OCI-LY3 (cell line): ENCODE results near the gene NCAPG2.

Experiments used
- H2AFZ ChIP-seq: fragments of 200-600, 300-600 bp; shearing (Covaris generic); 2 replicates; pipeline ENCODE4 v1.6.0; 2014; ENCODE audit warnings: antibody characterized with exemption, low read depth, low read length
- H3K27ac ChIP-seq: fragments of 200-600, 300-600 bp; sonication (generic); 2 replicates; pipeline ENCODE4 v1.5.1; 2014; ENCODE audit warnings: mild to moderate bottlenecking, low read length, moderate library complexity, mixed read lengths
- H3K27me3 ChIP-seq: fragments of 200-600, 300-600 bp; sonication (generic); 2 replicates; pipeline ENCODE4 v1.6.1; 2014; ENCODE audit warnings: low read depth, low read length, mixed read lengths
- H3K36me3 ChIP-seq: fragments of 200-600, 300-600 bp; sonication (generic); replicated peaks from 2 replicates; pipeline ENCODE3; 2014; ENCODE audit warnings: low read depth, low read length, mixed read lengths
- H3K4me1 ChIP-seq: fragments of 300-600, 200-600 bp; sonication (generic); 2 replicates; pipeline ENCODE4 v1.6.1; 2014; ENCODE audit warnings: low read length, mixed read lengths
- H3K4me2 ChIP-seq: fragments of 200-600, 300-600 bp; sonication (generic); 2 replicates; pipeline ENCODE4 v1.6.1; 2014; ENCODE audit warnings: low read length, mixed read lengths
- H3K4me3 ChIP-seq: fragments of 300-600, 200-600 bp; sonication (generic); 2 replicates; pipeline ENCODE4 v1.5.1; 2014; ENCODE audit warnings: antibody characterized with exemption, mild to moderate bottlenecking, low read length, moderate library complexity
- H3K79me2 ChIP-seq: fragments of 300-600, 200-600 bp; shearing (Covaris generic); 2 replicates; pipeline ENCODE4 v1.6.1; 2014; ENCODE audit warnings: mild to moderate bottlenecking, low read length, mixed read lengths
- H3K9ac ChIP-seq: fragments of 300-600, 200-600 bp; shearing (Covaris generic); 2 replicates; pipeline ENCODE4 v1.6.0; 2014; ENCODE audit warnings: mild to moderate bottlenecking, low read length, moderate library complexity
- H3K9me3 ChIP-seq: fragments of 200-600, 300-600 bp; shearing (Covaris generic); 2 replicates; pipeline ENCODE4 v1.6.1; 2014; ENCODE audit warnings: low read length, mixed read lengths; ENCODE audit not compliant: insufficient read depth
- H4K20me1 ChIP-seq: fragments of 200-600, 300-600 bp; sonication (generic); 2 replicates; pipeline ENCODE4 v1.6.1; 2016; ENCODE audit warnings: low read length, mixed read lengths; ENCODE audit not compliant: insufficient read depth
- EZH2phosphoT487 ChIP-seq: fragments of 200-600 bp; shearing (Covaris generic); IDR thresholded peaks from 2 replicates; pipeline ENCODE4 v1.6.1; 2018; ENCODE audit warnings: antibody characterized with exemption, mixed run types, low read depth
- TF ChIP-seq, protein P1 (sequence below): fragments of 200-600, 300-600 bp; sonication (generic); IDR thresholded peaks from 2 replicates; pipeline ENCODE4 v1.5.1; 2014; ENCODE audit warnings: antibody characterized with exemption, low read length, low read depth

The NCAPG2 gene

DNA sequence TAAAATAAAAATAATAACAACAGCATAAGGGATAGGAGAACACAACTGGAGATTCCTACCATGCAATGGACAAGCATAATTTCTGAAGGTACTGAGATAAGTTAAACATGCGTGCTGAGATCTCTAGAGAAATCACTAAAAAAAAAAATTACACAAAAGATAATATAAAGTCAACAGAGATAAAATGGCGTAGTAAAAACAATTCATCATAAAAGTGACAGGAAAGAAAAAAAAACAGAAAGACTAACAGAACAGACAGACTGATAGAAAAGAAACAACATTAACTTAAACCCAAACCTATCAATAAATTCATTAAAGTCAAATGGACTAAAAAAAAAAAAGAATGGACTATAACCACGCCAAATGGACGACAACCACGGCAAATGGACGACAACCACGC is 56.4 kb downstream of the NCAPG2 start:
- H3K36me3 ChIP-seq = peaks cover 72% of the 10 kb centered on the region
- no peaks in the 10 kb centered on the region for H3K4me1 ChIP-seq
- no peak overlapping the region for H3K9ac ChIP-seq
- H3K9me3 ChIP-seq = no peaks in the 10 kb centered on the region
- no peaks in the 10 kb centered on the region for H3K27me3 ChIP-seq
- TF ChIP-seq, protein P1, sequence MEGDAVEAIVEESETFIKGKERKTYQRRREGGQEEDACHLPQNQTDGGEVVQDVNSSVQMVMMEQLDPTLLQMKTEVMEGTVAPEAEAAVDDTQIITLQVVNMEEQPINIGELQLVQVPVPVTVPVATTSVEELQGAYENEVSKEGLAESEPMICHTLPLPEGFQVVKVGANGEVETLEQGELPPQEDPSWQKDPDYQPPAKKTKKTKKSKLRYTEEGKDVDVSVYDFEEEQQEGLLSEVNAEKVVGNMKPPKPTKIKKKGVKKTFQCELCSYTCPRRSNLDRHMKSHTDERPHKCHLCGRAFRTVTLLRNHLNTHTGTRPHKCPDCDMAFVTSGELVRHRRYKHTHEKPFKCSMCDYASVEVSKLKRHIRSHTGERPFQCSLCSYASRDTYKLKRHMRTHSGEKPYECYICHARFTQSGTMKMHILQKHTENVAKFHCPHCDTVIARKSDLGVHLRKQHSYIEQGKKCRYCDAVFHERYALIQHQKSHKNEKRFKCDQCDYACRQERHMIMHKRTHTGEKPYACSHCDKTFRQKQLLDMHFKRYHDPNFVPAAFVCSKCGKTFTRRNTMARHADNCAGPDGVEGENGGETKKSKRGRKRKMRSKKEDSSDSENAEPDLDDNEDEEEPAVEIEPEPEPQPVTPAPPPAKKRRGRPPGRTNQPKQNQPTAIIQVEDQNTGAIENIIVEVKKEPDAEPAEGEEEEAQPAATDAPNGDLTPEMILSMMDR = no peak
- TF ChIP-seq EZH2phosphoT487 = no peak
- H3K4me2 ChIP-seq = no peak overlapping the region
- H2AFZ ChIP-seq = no peak overlapping the region
- no peak overlapping the region for H3K27ac ChIP-seq
- H3K79me2 ChIP-seq = peaks cover 6% of the 10 kb centered on the region
- no peak overlapping the region for H3K4me3 ChIP-seq
- H4K20me1 ChIP-seq = no peaks in the 10 kb centered on the region

DNA sequence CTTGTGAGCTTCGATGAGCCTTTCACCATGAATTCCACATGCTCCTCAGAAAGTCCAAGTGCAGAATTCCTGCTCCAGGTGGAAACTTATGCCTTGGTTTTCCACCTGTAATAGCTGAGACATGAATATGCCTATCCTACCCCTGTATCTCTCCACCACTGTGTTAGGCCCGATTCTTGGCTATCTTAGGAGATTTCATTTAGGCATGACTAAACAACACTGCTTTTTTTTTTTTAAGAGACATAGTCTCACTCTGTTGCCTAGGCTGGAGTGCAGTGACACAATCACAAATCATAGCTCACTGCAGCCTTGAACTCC is 57.2 kb downstream of the NCAPG2 start:
- peaks cover 69% of the 10 kb centered on the region for H3K36me3 ChIP-seq
- no peak overlapping the region for H3K9ac ChIP-seq
- no peak overlapping the region for H3K27ac ChIP-seq
- TF ChIP-seq EZH2phosphoT487 = no peak
- TF ChIP-seq, protein P1 = no peak
- no peaks in the 10 kb centered on the region for H3K4me1 ChIP-seq
- no peak overlapping the region for H2AFZ ChIP-seq
- no peaks in the 10 kb centered on the region for H3K9me3 ChIP-seq
- peaks cover 6% of the 10 kb centered on the region for H3K79me2 ChIP-seq
- no peaks in the 10 kb centered on the region for H3K27me3 ChIP-seq
- no peak overlapping the region for H3K4me2 ChIP-seq
- no peaks in the 10 kb centered on the region for H4K20me1 ChIP-seq
- H3K4me3 ChIP-seq = no peak overlapping the region

DNA sequence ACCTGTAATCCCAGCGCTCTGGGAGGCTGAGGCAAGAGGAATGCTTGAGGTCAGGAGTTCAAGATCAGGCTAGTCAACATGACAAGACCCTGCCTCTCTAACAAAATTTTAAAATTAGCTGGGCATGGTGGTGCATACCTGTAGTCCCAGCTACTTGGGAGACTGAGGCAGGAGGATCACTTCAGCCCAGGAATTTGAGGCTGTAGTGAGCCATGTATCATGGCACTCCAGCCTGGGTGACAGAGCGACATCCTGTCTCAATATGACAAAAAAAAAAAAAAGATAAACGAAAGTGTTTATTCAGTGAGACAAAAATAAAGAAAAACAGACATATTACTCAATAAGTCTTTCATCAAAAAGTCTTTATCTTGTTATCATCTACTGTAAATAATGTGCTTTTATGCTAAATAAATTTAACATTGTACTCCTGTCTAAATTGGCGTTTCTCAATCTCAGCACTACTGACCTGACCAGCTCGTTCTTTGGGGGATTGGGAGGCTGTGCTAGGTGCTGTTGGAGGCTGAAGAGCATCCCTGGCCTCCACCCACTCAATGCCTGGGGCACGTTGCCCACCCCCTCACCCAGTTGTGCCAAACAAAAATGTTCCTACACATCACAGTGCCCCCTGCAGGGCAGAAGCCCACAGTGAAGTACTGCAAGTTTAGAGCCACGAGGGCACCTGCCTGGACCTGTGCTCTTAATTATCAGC is 57.7 kb downstream of the NCAPG2 start:
- Histone ChIP-seq H3K4me1 (no peaks in the 10 kb centered on the region), H3K27me3 (no peaks in the 10 kb centered on the region), H3K9ac (no peak overlapping the region), H3K4me3 (no peak overlapping the region), H3K36me3 (peaks cover 66% of the 10 kb centered on the region), H3K79me2 (peaks cover 6% of the 10 kb centered on the region), H2AFZ (no peak overlapping the region), H3K27ac (no peak overlapping the region), H3K9me3 (no peaks in the 10 kb centered on the region), H3K4me2 (no peak overlapping the region), H4K20me1 (no peaks in the 10 kb centered on the region)
- no peak for TF ChIP-seq EZH2phosphoT487
- TF ChIP-seq, protein P1 = peak; percentile 65

DNA sequence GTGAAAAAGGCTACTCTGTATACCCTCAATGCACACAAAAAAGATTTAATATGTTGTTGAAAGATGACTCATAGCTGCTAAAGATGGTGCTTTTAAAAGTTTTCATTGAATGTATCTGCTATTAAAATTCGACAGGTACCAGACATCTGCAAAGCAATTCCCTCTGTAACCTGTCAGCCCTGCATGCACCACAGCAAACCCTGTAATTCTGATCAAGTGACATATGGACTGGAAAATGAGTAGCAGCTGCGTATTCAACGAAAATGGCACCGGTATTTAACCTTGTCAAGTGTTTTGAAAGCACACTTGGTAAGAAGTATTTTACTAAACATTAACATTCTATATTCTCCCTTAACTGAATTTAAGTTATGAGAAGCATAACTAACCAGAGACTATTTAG is 58.8 kb downstream of the NCAPG2 start:
- Histone ChIP-seq H3K27me3 (no peaks in the 10 kb centered on the region), H3K4me1 (no peaks in the 10 kb centered on the region), H3K4me2 (no peak overlapping the region), H3K27ac (no peak overlapping the region), H3K79me2 (peaks cover 6% of the 10 kb centered on the region), H2AFZ (no peak overlapping the region), H3K36me3 (peaks cover 61% of the 10 kb centered on the region), H3K9ac (no peak overlapping the region), H4K20me1 (no peaks in the 10 kb centered on the region), H3K9me3 (no peaks in the 10 kb centered on the region), H3K4me3 (no peak overlapping the region)
- TF ChIP-seq, protein P1 = no peak
- TF ChIP-seq EZH2phosphoT487 = no peak
